ENCODE measurements around the gene PIK3C2B.
"Not testable (repeated sequence)": the region's sequence is repeated elsewhere in the genome, so short reads cannot be mapped to it uniquely, and the experiment has no call there.

The PIK3C2B gene

GRCh38 chr1:204506201-204506968, 11.8 kb upstream of the PIK3C2B start:
- peak; percentile 94 for DNase-seq (ENCODE audit: low spot score)

- no peak for DNase-seq (ENCODE audit: low spot score)
Measured at GRCh38 chr1:204505674-204506200, 11.1 kb upstream of the PIK3C2B start.

- DNase-seq (ENCODE audit: low spot score) = no peak
Measured at GRCh38 chr1:204503913-204504519, 9.4 kb upstream of the PIK3C2B start.

GRCh38 chr1:204503122-204503912, 8.7 kb upstream of the PIK3C2B start:
- peak; percentile 89 for DNase-seq (ENCODE audit: low spot score)

- DNase-seq (ENCODE audit: low spot score) = no peak
Measured at GRCh38 chr1:204502241-204502640, 7.6 kb upstream of the PIK3C2B start.

- no peak for DNase-seq (ENCODE audit: low spot score)
Measured at GRCh38 chr1:204499511-204500468, 5.2 kb upstream of the PIK3C2B start.

- DNase-seq (ENCODE audit: low spot score) = no peak
Measured at GRCh38 chr1:204498981-204499380, 4.4 kb upstream of the PIK3C2B start.

GRCh38 chr1:204495777-204496176, 1.2 kb upstream of the PIK3C2B start:
- DNase-seq (ENCODE audit: low spot score) = peak; percentile 21

GRCh38 chr1:204495078-204495753, 611 bp upstream of the PIK3C2B start:
- DNase-seq (ENCODE audit: low spot score) = peak; percentile 56

- DNase-seq (ENCODE audit: low spot score) = peak; percentile 47
Measured at GRCh38 chr1:204493984-204494280, 673 bp downstream of the PIK3C2B start.

- DNase-seq (ENCODE audit: low spot score) = no peak
Measured at GRCh38 chr1:204493145-204493983, 1.2 kb downstream of the PIK3C2B start.

GRCh38 chr1:204491655-204492054, 3.0 kb downstream of the PIK3C2B start:
- DNase-seq (ENCODE audit: low spot score) = no peak

GRCh38 chr1:204487256-204487615, 7.4 kb downstream of the PIK3C2B start:
- DNase-seq (ENCODE audit: low spot score) = no peak

GRCh38 chr1:204486513-204487255, 7.9 kb downstream of the PIK3C2B start:
- DNase-seq (ENCODE audit: low spot score) = not testable (repeated sequence)

GRCh38 chr1:204483791-204484190, 10.8 kb downstream of the PIK3C2B start:
- DNase-seq (ENCODE audit: low spot score) = no peak

GRCh38 chr1:204480515-204480914, 14.1 kb downstream of the PIK3C2B start:
- DNase-seq (ENCODE audit: low spot score) = no peak

GRCh38 chr1:204479387-204480136, 15.0 kb downstream of the PIK3C2B start:
- no peak for DNase-seq (ENCODE audit: low spot score)

- no peak for DNase-seq (ENCODE audit: low spot score)
Measured at GRCh38 chr1:204478921-204479320, 15.7 kb downstream of the PIK3C2B start.
